ENCODE data around the gene ULBP1.

DNA sequence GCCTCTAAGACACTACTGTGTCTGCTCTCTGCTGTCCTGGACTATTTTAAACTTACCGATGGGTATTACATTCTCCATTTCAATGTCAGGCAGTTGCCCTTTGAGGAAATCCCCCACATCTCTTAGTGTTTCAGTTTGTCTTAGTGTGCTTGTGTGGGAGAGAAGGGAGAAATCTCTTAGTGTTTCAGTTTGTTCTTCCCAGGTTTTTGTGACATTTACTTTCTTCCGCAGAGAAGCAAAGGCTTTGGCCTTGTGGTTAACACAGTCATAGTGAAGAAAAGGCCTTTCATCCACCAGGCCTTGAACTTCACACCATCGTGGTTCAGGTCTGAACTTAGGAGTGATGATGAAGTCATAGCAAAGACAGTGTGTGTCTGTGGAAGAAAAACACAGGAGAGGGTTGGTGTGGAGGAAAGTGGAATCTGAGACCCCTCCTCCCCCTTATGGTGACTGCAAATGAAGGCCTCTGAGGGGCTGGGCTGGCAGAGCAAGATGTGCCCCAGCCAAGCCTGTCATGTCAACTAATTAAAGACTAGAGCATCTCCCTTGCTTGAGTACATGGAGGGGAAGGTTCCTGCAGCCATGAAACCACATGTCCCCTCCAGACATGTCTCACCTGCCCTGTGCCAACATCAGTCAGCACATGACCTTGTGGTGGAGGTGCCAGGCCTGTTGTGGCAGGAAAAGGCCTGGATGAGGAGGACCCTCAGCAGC lies 37.7 kb downstream of the ULBP1 start:
- TF ChIP-seq, protein P1, sequence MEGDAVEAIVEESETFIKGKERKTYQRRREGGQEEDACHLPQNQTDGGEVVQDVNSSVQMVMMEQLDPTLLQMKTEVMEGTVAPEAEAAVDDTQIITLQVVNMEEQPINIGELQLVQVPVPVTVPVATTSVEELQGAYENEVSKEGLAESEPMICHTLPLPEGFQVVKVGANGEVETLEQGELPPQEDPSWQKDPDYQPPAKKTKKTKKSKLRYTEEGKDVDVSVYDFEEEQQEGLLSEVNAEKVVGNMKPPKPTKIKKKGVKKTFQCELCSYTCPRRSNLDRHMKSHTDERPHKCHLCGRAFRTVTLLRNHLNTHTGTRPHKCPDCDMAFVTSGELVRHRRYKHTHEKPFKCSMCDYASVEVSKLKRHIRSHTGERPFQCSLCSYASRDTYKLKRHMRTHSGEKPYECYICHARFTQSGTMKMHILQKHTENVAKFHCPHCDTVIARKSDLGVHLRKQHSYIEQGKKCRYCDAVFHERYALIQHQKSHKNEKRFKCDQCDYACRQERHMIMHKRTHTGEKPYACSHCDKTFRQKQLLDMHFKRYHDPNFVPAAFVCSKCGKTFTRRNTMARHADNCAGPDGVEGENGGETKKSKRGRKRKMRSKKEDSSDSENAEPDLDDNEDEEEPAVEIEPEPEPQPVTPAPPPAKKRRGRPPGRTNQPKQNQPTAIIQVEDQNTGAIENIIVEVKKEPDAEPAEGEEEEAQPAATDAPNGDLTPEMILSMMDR (IDR thresholded peaks at IDR 0.05 in 4 of 5, conservative IDR thresholded peaks at IDR 0.05 in 1 of 5): no peak
- TF ChIP-seq POLR2A (IDR thresholded peaks at IDR 0.05): no peak

All from gastrocnemius medialis (tissue), 4 donors.